Osteoblast (primary cell): Measurements from ENCODE around the gene TLNRD1. TPM values are rescaled to one million over a fixed set of nuclear protein-coding genes. Genes with fewer than 3 reads are reported as not detected.

Source experiments
- DNase-seq: peaks from one replicate; pipeline ENCODE4 v3.0.0; 2011; ENCODE audit warnings: low spot score, mixed read lengths; ENCODE audit not compliant: insufficient read length; ENCODE audit errors: missing footprints
- H2AFZ ChIP-seq: 2 replicates; pipeline ENCODE4 v1.6.0; 2011; ENCODE audit warnings: mild to moderate bottlenecking, low read length
- H3K27ac ChIP-seq: 2 replicates; pipeline ENCODE4 v1.5.1; 2011; ENCODE audit warnings: mild to moderate bottlenecking, low read depth, low read length, moderate library complexity
- H3K27me3 ChIP-seq: 2 replicates; pipeline ENCODE4 v1.6.0; 2012; ENCODE audit warnings: mild to moderate bottlenecking, control low read depth, inconsistent platforms, low read length, moderate library complexity; ENCODE audit not compliant: insufficient read depth
- H3K36me3 ChIP-seq: 2 replicates; pipeline ENCODE4 v1.5.1; 2011; ENCODE audit warnings: mild to moderate bottlenecking, low read length, control low read depth, moderate library complexity; ENCODE audit not compliant: insufficient read depth
- H3K4me1 ChIP-seq: 2 replicates; pipeline ENCODE4 v1.5.1; 2011; ENCODE audit warnings: mild to moderate bottlenecking, low read length, control low read depth, moderate library complexity; ENCODE audit not compliant: insufficient read depth
- H3K4me2 ChIP-seq: 2 replicates; pipeline ENCODE4 v1.6.0; 2011; ENCODE audit warnings: mild to moderate bottlenecking, low read length; ENCODE audit not compliant: insufficient read depth
- H3K4me3 ChIP-seq: fragments of 200-600 bp; sonication (generic); 3 replicates; pipeline ENCODE4 v1.5.1; 2012; ENCODE audit warnings: mild to moderate bottlenecking, low read length, inconsistent platforms; ENCODE audit not compliant: insufficient read depth
- H3K79me2 ChIP-seq: 2 replicates; pipeline ENCODE4 v1.6.0; 2012; ENCODE audit warnings: mild to moderate bottlenecking, low read length, control low read depth, inconsistent platforms; ENCODE audit not compliant: insufficient read depth
- H3K9me3 ChIP-seq: 2 replicates; pipeline ENCODE4 v1.5.1; 2011; ENCODE audit warnings: low read depth, low read length, control low read depth
- H4K20me1 ChIP-seq: 2 replicates; pipeline ENCODE4 v1.6.0; 2012; ENCODE audit warnings: mild to moderate bottlenecking, low read length, control low read depth; ENCODE audit not compliant: insufficient read depth
- CTCF ChIP-seq: IDR thresholded peaks from 2 replicates; pipeline ENCODE4 v1.5.1; 2011; ENCODE audit warnings: mild to moderate bottlenecking, low read depth, low read length, moderate library complexity; ENCODE audit errors: extremely low read depth
- total RNA-seq: library from RNA; depleted of rRNA; stranded (reverse); fragments of >200 nt; gene quantifications from 2 replicates; pipeline ENCODE4 v1.2.3, GENCODE V29; 2012

Gene TLNRD1
- total RNA-seq, 1 donor: 7.6 TPM

- H3K27ac ChIP-seq: no peak overlapping the region
- no peak overlapping the region for H3K4me2 ChIP-seq
- no peaks in the 10 kb centered on the region for H3K27me3 ChIP-seq
- TF ChIP-seq CTCF: no peak
- H3K4me1 ChIP-seq: no peaks in the 10 kb centered on the region
- no peak for DNase-seq
- peaks cover 30% of the 10 kb centered on the region for H3K79me2 ChIP-seq
- no peaks in the 10 kb centered on the region for H3K9me3 ChIP-seq
- no peak overlapping the region for H3K4me3 ChIP-seq
- H2AFZ ChIP-seq: no peak overlapping the region
- no peaks in the 10 kb centered on the region for H3K36me3 ChIP-seq
- peaks cover 3% of the 10 kb centered on the region for H4K20me1 ChIP-seq
Observed at GRCh38 chr15:81010086-81010485, 9.4 kb downstream of the TLNRD1 start.

GRCh38 chr15:81011593-81011992 is 10.9 kb downstream of the TLNRD1 start:
- Histone ChIP-seq H3K4me2 (no peak overlapping the region), H3K36me3 (no peaks in the 10 kb centered on the region), H3K27ac (no peak overlapping the region), H3K27me3 (no peaks in the 10 kb centered on the region), H4K20me1 (peaks cover 3% of the 10 kb centered on the region), H3K9me3 (no peaks in the 10 kb centered on the region), H3K4me1 (no peaks in the 10 kb centered on the region), H3K4me3 (no peak overlapping the region), H3K79me2 (peaks cover 18% of the 10 kb centered on the region), H2AFZ (no peak overlapping the region)
- no peak for DNase-seq
- TF ChIP-seq CTCF: no peak

GRCh38 chr15:81012588-81012987 is 11.9 kb downstream of the TLNRD1 start:
- H3K4me1 ChIP-seq: no peaks in the 10 kb centered on the region
- H3K27me3 ChIP-seq: no peaks in the 10 kb centered on the region
- TF ChIP-seq CTCF: no peak
- no peak for DNase-seq
- H3K27ac ChIP-seq: no peak overlapping the region
- H2AFZ ChIP-seq: no peak overlapping the region
- no peak overlapping the region for H3K4me2 ChIP-seq
- peaks cover 11% of the 10 kb centered on the region for H3K79me2 ChIP-seq
- peaks cover 3% of the 10 kb centered on the region for H4K20me1 ChIP-seq
- no peak overlapping the region for H3K4me3 ChIP-seq
- H3K36me3 ChIP-seq: no peaks in the 10 kb centered on the region
- H3K9me3 ChIP-seq: no peaks in the 10 kb centered on the region

GRCh38 chr15:81013396-81013929 is 12.7 kb downstream of the TLNRD1 start:
- no peaks in the 10 kb centered on the region for H4K20me1 ChIP-seq
- no peak overlapping the region for H3K4me3 ChIP-seq
- H3K36me3 ChIP-seq: no peaks in the 10 kb centered on the region
- DNase-seq: no peak
- H3K4me1 ChIP-seq: no peaks in the 10 kb centered on the region
- H3K27ac ChIP-seq: no peak overlapping the region
- H3K4me2 ChIP-seq: no peak overlapping the region
- no peak for TF ChIP-seq CTCF
- H3K27me3 ChIP-seq: no peaks in the 10 kb centered on the region
- no peaks in the 10 kb centered on the region for H3K9me3 ChIP-seq
- H3K79me2 ChIP-seq: peaks cover 5% of the 10 kb centered on the region
- no peak overlapping the region for H2AFZ ChIP-seq
